ENCODE data around the gene RPP38.

Gene RPP38

DNA sequence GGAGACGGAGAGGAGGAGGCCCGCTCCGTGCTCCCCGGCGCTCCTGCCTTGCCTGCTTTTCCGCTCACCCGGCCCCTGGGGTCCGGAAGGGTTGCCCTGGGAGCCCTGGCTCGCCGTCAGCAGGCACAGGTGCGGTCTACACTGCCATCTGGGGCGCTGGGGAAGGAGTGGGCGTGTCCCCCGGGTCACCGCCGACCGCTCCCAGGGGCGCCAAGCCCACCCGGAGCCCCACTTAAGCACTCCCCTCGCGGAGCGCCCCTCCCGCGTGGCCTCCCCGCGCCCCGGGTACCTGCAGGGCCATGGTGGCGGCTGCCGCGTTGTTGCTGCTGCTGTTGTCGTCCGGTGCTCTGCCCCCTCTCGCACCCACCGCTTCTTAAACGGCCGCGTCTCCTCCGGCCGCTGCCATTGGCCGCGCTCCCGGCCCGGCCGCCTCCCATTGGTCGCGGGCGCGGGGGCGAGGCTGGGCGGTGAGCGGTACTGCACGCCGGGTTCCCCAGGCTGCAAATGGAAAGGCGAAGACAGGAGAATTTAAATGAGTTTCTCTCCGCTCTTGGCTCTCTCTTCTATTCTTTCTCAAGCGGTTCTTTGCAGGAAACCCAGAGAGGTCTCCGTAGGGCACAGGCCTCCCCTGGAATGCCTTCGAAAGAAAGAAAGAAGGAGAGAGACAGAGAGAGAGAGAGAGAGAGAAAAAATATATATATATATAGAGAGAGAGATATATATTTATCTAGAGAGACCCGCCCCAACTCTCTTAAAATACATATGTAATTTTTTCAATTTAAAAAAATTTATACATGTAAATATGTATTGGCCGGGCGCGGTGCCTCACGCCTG lies 8.5 kb upstream of the RPP38 start, which contains the start of gene ACBD7:
ACBD7 (minus strand) TSS at position 349 of the 834 bp plus-strand sequence; CDS start at position 301, 48 bp downstream.
- Mint-ChIP-seq H3K9me3 (no peaks in the 10 kb centered on the region), H3K36me3 (ENCODE audit: low read depth) (no peaks in the 10 kb centered on the region), H3K27me3 (no peaks in the 10 kb centered on the region), H3K27ac (no peak within 1 kb of the TSS), H3K4me3 (peak within 1 kb of the TSS; percentile 69), H3K4me1 (ENCODE audit: low read depth) (no peaks in the 10 kb centered on the region)
- DNase-seq, result peak; percentile 87

DNA sequence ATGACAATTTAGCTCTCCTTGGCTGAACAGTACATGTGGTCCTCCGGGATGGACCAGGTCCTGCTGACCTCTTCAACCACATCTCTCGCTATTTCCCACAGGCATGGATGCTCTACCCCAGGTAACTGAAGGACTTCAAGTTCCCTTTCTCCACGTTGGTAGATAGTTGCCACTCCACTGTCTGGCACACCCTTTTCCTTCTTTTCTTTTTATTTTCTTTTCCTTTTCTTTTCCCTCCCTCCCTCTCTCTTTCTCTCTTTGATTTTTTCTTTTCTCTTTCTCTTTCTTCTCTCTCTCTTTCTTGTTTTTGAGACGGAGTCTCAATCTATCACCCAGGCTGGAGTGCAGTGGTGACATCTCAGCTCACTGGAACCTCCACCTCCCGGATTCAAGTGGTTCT lies 5.7 kb upstream of the RPP38 start:
- H3K4me3 Mint-ChIP-seq, result no peak overlapping the region
- DNase-seq, result no peak
- no peaks in the 10 kb centered on the region for H3K36me3 Mint-ChIP-seq (ENCODE audit: low read depth)
- peaks cover 3% of the 10 kb centered on the region for H3K4me1 Mint-ChIP-seq (ENCODE audit: low read depth)
- no peaks in the 10 kb centered on the region for H3K9me3 Mint-ChIP-seq
- H3K27ac Mint-ChIP-seq, result no peak overlapping the region
- H3K27me3 Mint-ChIP-seq, result no peaks in the 10 kb centered on the region

DNA sequence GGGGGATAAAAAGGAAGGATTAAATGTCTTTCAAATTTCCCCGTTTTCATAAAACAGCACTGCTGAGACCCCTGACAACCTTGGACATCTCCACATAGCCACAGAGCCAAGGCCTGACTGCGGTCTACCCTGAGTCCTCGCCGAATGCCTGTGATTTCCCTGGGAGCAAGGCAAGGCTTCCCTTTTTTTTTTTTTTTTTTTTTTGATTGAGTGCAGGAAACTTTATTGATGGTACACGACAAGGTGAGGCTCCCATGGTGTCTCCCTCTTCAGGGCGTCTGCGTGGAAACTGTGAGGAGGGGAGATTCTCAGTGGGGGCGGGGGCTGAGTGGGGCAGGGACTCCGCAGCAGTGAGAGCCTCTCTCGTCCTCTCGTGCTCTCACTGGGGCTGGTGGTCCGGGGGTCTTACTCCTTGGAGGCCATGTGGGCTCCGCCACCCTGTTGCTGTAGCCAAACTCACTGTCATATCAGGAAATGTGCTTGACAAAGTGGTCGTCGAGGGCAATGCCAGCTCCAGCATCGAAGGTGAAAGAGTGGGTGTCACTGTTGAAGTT lies 4.2 kb upstream of the RPP38 start:
- Mint-ChIP-seq H3K4me1 (ENCODE audit: low read depth) (peaks cover 11% of the 10 kb centered on the region), H3K27me3 (no peaks in the 10 kb centered on the region), H3K4me3 (no peak overlapping the region), H3K36me3 (ENCODE audit: low read depth) (peaks cover 5% of the 10 kb centered on the region), H3K9me3 (no peaks in the 10 kb centered on the region), H3K27ac (no peak overlapping the region)
- DNase-seq, result no peak

- Mint-ChIP-seq H3K4me3 (peak overlapping the region; percentile 99), H3K27me3 (no peaks in the 10 kb centered on the region), H3K4me1 (ENCODE audit: low read depth) (peaks cover 30% of the 10 kb centered on the region), H3K36me3 (ENCODE audit: low read depth) (peaks cover 31% of the 10 kb centered on the region), H3K9me3 (no peaks in the 10 kb centered on the region), H3K27ac (peak overlapping the region; percentile 99)
- no peak for DNase-seq
Observed at GRCh38 chr10:15096661-15097010, 519 bp upstream of the RPP38 start.

DNA sequence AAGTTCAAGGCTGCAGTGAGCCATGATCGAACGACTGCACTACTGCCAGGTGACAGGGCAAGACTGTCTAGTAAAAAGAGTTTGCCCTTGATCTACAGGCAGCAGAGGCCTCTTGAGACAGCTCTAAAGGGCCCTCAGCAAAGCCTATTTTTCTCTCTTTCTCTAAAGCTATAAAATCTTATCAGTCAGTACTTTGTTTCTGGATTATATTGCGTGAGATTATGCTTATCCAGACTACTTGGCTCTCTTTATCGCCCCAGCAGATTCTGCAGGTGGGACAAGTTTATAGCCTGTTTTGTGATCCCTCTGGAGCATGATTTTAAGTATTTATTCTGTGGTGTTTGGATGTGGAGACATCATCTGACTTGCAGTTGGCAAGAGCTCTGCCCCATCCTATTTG lies 2.7 kb downstream of the RPP38 start:
- Mint-ChIP-seq H3K27ac (peak overlapping the region; percentile 78), H3K9me3 (no peaks in the 10 kb centered on the region), H3K4me3 (peak overlapping the region; percentile 37), H3K27me3 (no peaks in the 10 kb centered on the region), H3K4me1 (ENCODE audit: low read depth) (peaks cover 34% of the 10 kb centered on the region), H3K36me3 (ENCODE audit: low read depth) (peaks cover 61% of the 10 kb centered on the region)
- DNase-seq, result no peak

GRCh38 chr10:15103513-15103912 lies 6.4 kb downstream of the RPP38 start:
- Mint-ChIP-seq H3K4me3 (no peak overlapping the region), H3K4me1 (ENCODE audit: low read depth) (peaks cover 30% of the 10 kb centered on the region), H3K9me3 (no peaks in the 10 kb centered on the region), H3K36me3 (ENCODE audit: low read depth) (peaks cover 87% of the 10 kb centered on the region), H3K27me3 (no peaks in the 10 kb centered on the region), H3K27ac (peak overlapping the region; percentile 63)
- DNase-seq, result no peak

DNA sequence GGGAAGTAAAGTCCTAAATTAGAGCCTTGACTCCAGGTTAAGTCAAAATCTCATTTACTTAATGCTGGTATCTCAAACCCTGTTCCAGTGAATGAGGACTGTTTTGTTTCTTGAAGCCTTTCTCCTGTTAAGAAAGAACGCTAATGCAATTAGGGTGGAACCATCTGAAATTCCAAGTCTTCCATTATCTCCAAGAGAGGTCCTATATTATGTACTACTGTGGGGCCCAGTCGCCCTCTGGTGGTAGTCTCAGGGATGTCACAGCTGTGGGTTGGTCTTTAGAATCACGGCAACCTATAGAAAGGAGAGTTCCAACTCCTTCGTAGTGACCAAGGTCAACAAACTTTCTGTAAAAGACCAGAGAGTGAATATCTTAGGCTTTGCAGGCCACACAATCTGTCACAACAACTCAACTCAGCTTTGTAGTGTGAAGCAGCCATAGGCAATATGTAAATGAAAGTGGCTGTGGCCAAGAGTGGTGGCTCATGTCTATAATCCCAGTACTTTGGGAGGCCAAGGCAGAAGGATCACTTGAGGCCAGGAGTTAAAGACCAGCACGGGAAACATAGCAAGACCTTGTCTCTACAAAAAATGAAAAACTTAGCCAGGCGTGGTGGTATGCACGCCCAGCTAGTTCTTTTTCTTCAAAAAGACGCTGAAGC lies 9.3 kb downstream of the RPP38 start:
- Mint-ChIP-seq H3K27ac (peak overlapping the region; percentile 63), H3K4me3 (no peak overlapping the region), H3K36me3 (ENCODE audit: low read depth) (peaks cover 81% of the 10 kb centered on the region), H3K4me1 (ENCODE audit: low read depth) (peaks cover 11% of the 10 kb centered on the region), H3K9me3 (no peaks in the 10 kb centered on the region), H3K27me3 (no peaks in the 10 kb centered on the region)
- DNase-seq, result peak; percentile 73

GRCh38 chr10:15112657-15113056 lies 15.5 kb downstream of the RPP38 start:
- no peaks in the 10 kb centered on the region for H3K27me3 Mint-ChIP-seq
- H3K4me1 Mint-ChIP-seq (ENCODE audit: low read depth), result peaks cover 9% of the 10 kb centered on the region
- no peak overlapping the region for H3K4me3 Mint-ChIP-seq
- no peak overlapping the region for H3K27ac Mint-ChIP-seq
- H3K36me3 Mint-ChIP-seq (ENCODE audit: low read depth), result peaks cover 43% of the 10 kb centered on the region
- no peak for DNase-seq
- no peaks in the 10 kb centered on the region for H3K9me3 Mint-ChIP-seq

GRCh38 chr10:15113766-15114165 lies 16.6 kb downstream of the RPP38 start:
- peaks cover 39% of the 10 kb centered on the region for H3K36me3 Mint-ChIP-seq (ENCODE audit: low read depth)
- H3K4me1 Mint-ChIP-seq (ENCODE audit: low read depth), result peaks cover 9% of the 10 kb centered on the region
- DNase-seq, result no peak

DNA sequence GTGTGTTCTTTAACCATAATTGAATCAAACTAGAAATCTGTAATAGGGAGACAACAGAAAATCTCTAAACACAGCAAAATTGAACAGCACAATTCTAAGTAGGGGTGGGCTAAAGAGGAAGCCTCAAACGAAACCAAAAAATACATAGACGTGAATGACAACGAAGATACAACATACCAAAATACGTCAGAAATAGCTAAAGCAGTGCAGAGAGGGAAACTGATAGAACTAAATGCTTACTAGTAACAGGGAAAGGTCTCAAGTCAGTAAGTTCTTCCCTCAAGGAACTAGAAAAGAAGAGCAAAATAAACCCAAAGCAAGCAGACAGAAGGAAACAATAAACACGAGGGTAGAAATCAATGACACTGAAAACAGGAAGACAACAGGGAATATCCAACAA lies 19.1 kb downstream of the RPP38 start:
- DNase-seq, result no peak
- H3K36me3 Mint-ChIP-seq (ENCODE audit: low read depth), result peaks cover 46% of the 10 kb centered on the region
- H3K27me3 Mint-ChIP-seq, result no peaks in the 10 kb centered on the region
- H3K4me3 Mint-ChIP-seq, result no peak overlapping the region
- peaks cover 9% of the 10 kb centered on the region for H3K4me1 Mint-ChIP-seq (ENCODE audit: low read depth)
- no peak overlapping the region for H3K27ac Mint-ChIP-seq
- H3K9me3 Mint-ChIP-seq, result no peaks in the 10 kb centered on the region

More at GRCh38 chr10:15113766-15114165, 16.6 kb downstream of the RPP38 start:
- Mint-ChIP-seq H3K4me3 (no peak overlapping the region), H3K27me3 (no peaks in the 10 kb centered on the region), H3K27ac (no peak overlapping the region), H3K9me3 (no peaks in the 10 kb centered on the region)

GRCh38 chr10:15118615-15119014 lies 21.5 kb downstream of the RPP38 start:
- H3K36me3 Mint-ChIP-seq (ENCODE audit: low read depth), result peaks cover 52% of the 10 kb centered on the region
- peaks cover 20% of the 10 kb centered on the region for H3K4me1 Mint-ChIP-seq (ENCODE audit: low read depth)
- no peaks in the 10 kb centered on the region for H3K9me3 Mint-ChIP-seq
- H3K4me3 Mint-ChIP-seq, result no peak overlapping the region
- H3K27me3 Mint-ChIP-seq, result no peaks in the 10 kb centered on the region
- no peak for DNase-seq
- H3K27ac Mint-ChIP-seq, result no peak overlapping the region

DNA sequence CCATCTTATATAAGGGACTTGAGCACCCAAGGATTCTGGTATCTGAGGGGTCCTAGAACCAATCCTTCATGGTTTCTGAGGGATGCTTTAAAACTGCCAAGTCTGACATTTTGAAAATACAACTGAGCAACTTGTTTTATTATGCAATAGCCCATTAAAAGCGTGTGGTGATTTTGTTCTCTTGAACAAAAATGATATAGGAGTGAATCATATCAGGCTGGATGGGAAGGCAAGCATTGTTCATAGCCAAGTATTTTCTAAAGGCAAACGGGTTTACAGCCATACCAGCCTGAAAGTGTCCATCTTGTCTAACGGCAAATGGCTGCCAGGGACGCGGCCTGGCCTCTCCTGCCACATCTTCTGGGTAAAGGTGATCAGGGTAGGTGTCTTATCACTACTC lies 23.4 kb downstream of the RPP38 start:
- Mint-ChIP-seq H3K9me3 (no peaks in the 10 kb centered on the region), H3K27ac (no peak overlapping the region), H3K4me1 (ENCODE audit: low read depth) (peaks cover 37% of the 10 kb centered on the region), H3K4me3 (no peak overlapping the region), H3K36me3 (ENCODE audit: low read depth) (peaks cover 61% of the 10 kb centered on the region), H3K27me3 (no peaks in the 10 kb centered on the region)
- DNase-seq, result no peak

DNA sequence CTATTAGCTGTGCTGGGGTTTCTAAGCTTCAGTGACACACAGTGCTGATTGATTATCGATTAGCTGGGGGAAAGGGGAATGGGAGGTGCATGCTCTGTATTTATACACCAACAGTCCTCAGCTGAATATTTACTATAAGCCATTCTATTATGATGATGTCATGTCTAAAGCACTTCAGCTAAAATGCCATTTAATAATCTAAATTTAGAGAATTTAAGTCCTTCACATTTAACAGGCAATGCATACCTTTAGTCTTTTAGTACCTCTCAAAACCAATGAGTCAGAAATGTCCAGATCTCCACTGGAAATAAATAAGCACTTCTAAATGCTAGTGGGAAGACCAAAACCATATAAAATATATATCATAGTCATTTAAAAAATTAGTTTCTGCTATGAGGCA lies 24.6 kb downstream of the RPP38 start:
- peaks cover 2% of the 10 kb centered on the region for H3K9me3 Mint-ChIP-seq

GRCh38 chr10:15122477-15123030 lies 25.4 kb downstream of the RPP38 start:
- Mint-ChIP-seq H3K27me3 (no peaks in the 10 kb centered on the region), H3K9me3 (peaks cover 2% of the 10 kb centered on the region), H3K4me3 (peak overlapping the region; percentile 50), H3K4me1 (ENCODE audit: low read depth) (peaks cover 34% of the 10 kb centered on the region), H3K27ac (peak overlapping the region; percentile 87), H3K36me3 (ENCODE audit: low read depth) (peaks cover 69% of the 10 kb centered on the region)
- no peak for DNase-seq

More for the DNA sequence above, 24.6 kb downstream of the RPP38 start:
- peak overlapping the region; percentile 64 for H3K27ac Mint-ChIP-seq
- DNase-seq, result no peak
- H3K27me3 Mint-ChIP-seq, result no peaks in the 10 kb centered on the region
- H3K4me1 Mint-ChIP-seq (ENCODE audit: low read depth), result peaks cover 34% of the 10 kb centered on the region
- H3K36me3 Mint-ChIP-seq (ENCODE audit: low read depth), result peaks cover 68% of the 10 kb centered on the region
- no peak overlapping the region for H3K4me3 Mint-ChIP-seq

All from activated T-cell treated with anti-CD3 and anti-CD28 coated beads, Interleukin-2, amount 50 U/mL, for 24 hours (primary cell).